OCI-LY7 (cell line): ENCODE data around the gene DGLUCY.

Experiments
- CTCF ChIP-seq: fragments of 200-600 bp; sonication (generic); conservative IDR thresholded peaks from 2 replicates; pipeline ENCODE4 v1.5.1; 2014; ENCODE audit warnings: mild to moderate bottlenecking, antibody characterized with exemption, low read length, moderate library complexity, mixed read lengths
- EZH2phosphoT487 ChIP-seq: fragments of 200-600 bp; sonication (generic); IDR thresholded peaks from 2 replicates; pipeline ENCODE4 v1.6.1; 2018; ENCODE audit warnings: low read depth, borderline replicate concordance, mild to moderate bottlenecking, mixed run types, antibody characterized with exemption, low read length, moderate library complexity, mixed read lengths

GRCh38 chr14:91252871-91253794, 139.3 kb downstream of the DGLUCY start:
- TF ChIP-seq CTCF = peak; percentile 43
- TF ChIP-seq EZH2phosphoT487 = no peak
